Right renal cortex interstitium (tissue), 3 donors: ENCODE data around the gene RHBDF2. TPM values are rescaled to one million over a fixed set of nuclear protein-coding genes. Genes with fewer than 3 reads are reported as not detected.
"Not testable (repeated sequence)": the region's sequence is repeated elsewhere in the genome, so short reads cannot be mapped to it uniquely, and the experiment has no call there.

ENCODE experiments used
- DNase-seq, 3 donors: peaks; one replicate each; pipeline ENCODE4 v3.0.0-alpha.2; 2013; ENCODE audit warnings: low read depth in 3 of 3, low spot score in 2 of 3
- polyA plus RNA-seq, 3 donors: library from polyadenylated mRNA; unstranded; fragments of 120-200 nt; gene quantifications; one replicate each; pipeline ENCODE4 v1.2.1, GENCODE V29; 2013; ENCODE audit not compliant: insufficient read length in 3 of 3

Gene RHBDF2
- polyA plus RNA-seq, 3 donors = 5.6 to 7.2 (median 5.7) TPM

- DNase-seq = no peak
Measured at GRCh38 chr17:76527430-76528111, 26.3 kb upstream of the RHBDF2 start.

GRCh38 chr17:76527016-76527415, 25.8 kb upstream of the RHBDF2 start:
- not testable (repeated sequence) for DNase-seq

- not testable (repeated sequence) for DNase-seq
Measured at GRCh38 chr17:76525513-76525833, 24.2 kb upstream of the RHBDF2 start.

GRCh38 chr17:76524598-76525512, 23.6 kb upstream of the RHBDF2 start:
- no peak for DNase-seq

GRCh38 chr17:76523084-76524037, 22.1 kb upstream of the RHBDF2 start:
- no peak for DNase-seq

- not testable (repeated sequence) for DNase-seq
Measured at GRCh38 chr17:76521683-76522082, 20.5 kb upstream of the RHBDF2 start.

- DNase-seq = no peak
Measured at GRCh38 chr17:76521262-76521661, 20.0 kb upstream of the RHBDF2 start.

- no peak for DNase-seq
Measured at GRCh38 chr17:76519048-76519966, 18.1 kb upstream of the RHBDF2 start.

- no peak for DNase-seq
Measured at GRCh38 chr17:76517638-76518038, 16.4 kb upstream of the RHBDF2 start.

- DNase-seq = no peak
Measured at GRCh38 chr17:76515274-76515949, 14.2 kb upstream of the RHBDF2 start.

- not testable (repeated sequence) for DNase-seq
Measured at GRCh38 chr17:76514355-76514754, 13.1 kb upstream of the RHBDF2 start.

- no peak for DNase-seq
Measured at GRCh38 chr17:76513306-76513692, 12.1 kb upstream of the RHBDF2 start.

GRCh38 chr17:76512366-76513305, 11.4 kb upstream of the RHBDF2 start:
- DNase-seq = no peak

- DNase-seq = no peak
Measured at GRCh38 chr17:76511668-76512365, 10.6 kb upstream of the RHBDF2 start.

GRCh38 chr17:76510831-76511244, 9.6 kb upstream of the RHBDF2 start:
- no peak for DNase-seq

- DNase-seq = not testable (repeated sequence)
Measured at GRCh38 chr17:76508472-76509063, 7.3 kb upstream of the RHBDF2 start.
